Astrocyte of the hippocampus (primary cell): ENCODE data around the gene ANKRD17.
"Not testable (repeated sequence)": the region's sequence is repeated elsewhere in the genome, so short reads cannot be mapped to it uniquely, and the experiment has no call there.

ENCODE experiments used
- DNase-seq: peaks from one replicate; pipeline ENCODE4 v3.0.0; 2011; ENCODE audit warnings: low read depth, low spot score

The ANKRD17 gene

GRCh38 chr4:73205482-73205881 is 53.1 kb downstream of the ANKRD17 start:
- no peak for DNase-seq

GRCh38 chr4:73203976-73204375 is 54.6 kb downstream of the ANKRD17 start:
- not testable (repeated sequence) for DNase-seq

GRCh38 chr4:73197220-73197619 is 61.4 kb downstream of the ANKRD17 start:
- no peak for DNase-seq

- no peak for DNase-seq
Observed at GRCh38 chr4:73194064-73194463, 64.5 kb downstream of the ANKRD17 start.

GRCh38 chr4:73193659-73194058 is 64.9 kb downstream of the ANKRD17 start:
- DNase-seq, result no peak

- no peak for DNase-seq
Observed at GRCh38 chr4:73193155-73193554, 65.4 kb downstream of the ANKRD17 start.

- DNase-seq, result peak; percentile 22
Observed at GRCh38 chr4:73189274-73189810, 69.3 kb downstream of the ANKRD17 start.

GRCh38 chr4:73187325-73187724 is 71.3 kb downstream of the ANKRD17 start:
- DNase-seq, result peak; percentile 7

GRCh38 chr4:73185903-73186302 is 72.7 kb downstream of the ANKRD17 start:
- no peak for DNase-seq

- DNase-seq, result no peak
Observed at GRCh38 chr4:73181231-73181630, 77.4 kb downstream of the ANKRD17 start.

- no peak for DNase-seq
Observed at GRCh38 chr4:73178389-73178788, 80.2 kb downstream of the ANKRD17 start.

- no peak for DNase-seq
Observed at GRCh38 chr4:73172161-73172560, 86.4 kb downstream of the ANKRD17 start.

- DNase-seq, result no peak
Observed at GRCh38 chr4:73170518-73171198, 87.9 kb downstream of the ANKRD17 start.

GRCh38 chr4:73166212-73166611 is 92.4 kb downstream of the ANKRD17 start:
- DNase-seq, result no peak

- peak; percentile 13 for DNase-seq
Observed at GRCh38 chr4:73161527-73162185, 96.9 kb downstream of the ANKRD17 start.

GRCh38 chr4:73156394-73156793 is 102.2 kb downstream of the ANKRD17 start:
- DNase-seq, result no peak

GRCh38 chr4:73152893-73153292 is 105.7 kb downstream of the ANKRD17 start:
- no peak for DNase-seq

GRCh38 chr4:73142995-73143547 is 115.5 kb downstream of the ANKRD17 start:
- no peak for DNase-seq

GRCh38 chr4:73139991-73140390 is 118.6 kb downstream of the ANKRD17 start:
- DNase-seq, result peak; percentile 15

GRCh38 chr4:73139245-73139644 is 119.4 kb downstream of the ANKRD17 start:
- no peak for DNase-seq

- DNase-seq, result no peak
Observed at GRCh38 chr4:73137121-73137520, 121.5 kb downstream of the ANKRD17 start.

GRCh38 chr4:73133784-73134183 is 124.8 kb downstream of the ANKRD17 start:
- DNase-seq, result no peak

GRCh38 chr4:73131281-73131680 is 127.3 kb downstream of the ANKRD17 start:
- DNase-seq, result no peak
